DOHH2 (cell line): ENCODE results near the gene MYO5A.

ENCODE experiments used
- H3F3A ChIP-seq: fragments of 200-600 bp; sonication (generic), shearing (Covaris generic); 2 replicates; pipeline ENCODE4 v1.6.0; 2016; ENCODE audit warnings: antibody characterized with exemption, mild to moderate bottlenecking; ENCODE audit not compliant: control insufficient read depth, insufficient read depth
- H3K27ac ChIP-seq: fragments of 200-600 bp; sonication (generic); 2 replicates; pipeline ENCODE4 v1.5.1; 2014; ENCODE audit warnings: low read depth, mild to moderate bottlenecking, low read length, moderate library complexity
- H3K27me3 ChIP-seq: fragments of 200-600 bp; sonication (generic); 2 replicates; pipeline ENCODE4 v1.6.1; 2014; ENCODE audit warnings: mild to moderate bottlenecking, low read length, mixed read lengths; ENCODE audit not compliant: control insufficient read depth
- H3K36me3 ChIP-seq: fragments of 200-600 bp; sonication (generic); 2 replicates; pipeline ENCODE4 v1.6.1; 2014; ENCODE audit warnings: mild to moderate bottlenecking, low read length, moderate library complexity, mixed read lengths; ENCODE audit not compliant: control insufficient read depth
- H3K4me1 ChIP-seq: fragments of 200-600 bp; sonication (generic); 2 replicates; pipeline ENCODE4 v1.6.1; 2014; ENCODE audit warnings: mild to moderate bottlenecking, low read length, mixed read lengths; ENCODE audit not compliant: control insufficient read depth
- H3K4me2 ChIP-seq: fragments of 200-600 bp; sonication (generic); 2 replicates; pipeline ENCODE4 v1.6.0; 2014; ENCODE audit warnings: mild to moderate bottlenecking, low read length, moderate library complexity
- H3K4me3 ChIP-seq: fragments of 200-600 bp; sonication (generic); 2 replicates; pipeline ENCODE4 v1.5.1; 2014; ENCODE audit warnings: mild to moderate bottlenecking, low read length, mixed read lengths
- H3K79me2 ChIP-seq: fragments of 200-600 bp; sonication (generic); 2 replicates; pipeline ENCODE4 v1.6.1; 2014; ENCODE audit warnings: mild to moderate bottlenecking, low read length, mixed read lengths; ENCODE audit not compliant: control insufficient read depth
- H3K9me2 ChIP-seq: fragments of 200-600 bp; sonication (generic); replicated peaks from 2 replicates; pipeline ENCODE4 v1.6.1; 2014; ENCODE audit warnings: mild to moderate bottlenecking, low read length, mixed read lengths; ENCODE audit not compliant: control insufficient read depth
- H3K9me3 ChIP-seq: fragments of 200-600 bp; sonication (generic); 2 replicates; pipeline ENCODE4 v1.6.1; 2014; ENCODE audit warnings: antibody characterized with exemption, low read length, mixed read lengths; ENCODE audit not compliant: control insufficient read depth, insufficient read depth
- H4K20me1 ChIP-seq: fragments of 200-600 bp; sonication (generic); 2 replicates; pipeline ENCODE4 v1.6.0; 2014; ENCODE audit warnings: low read depth, mild to moderate bottlenecking, antibody characterized with exemption, low read length, moderate library complexity; ENCODE audit not compliant: control insufficient read depth, insufficient read depth
- CTCF ChIP-seq: fragments of 200-600 bp; sonication (generic); IDR thresholded peaks from one replicate; pipeline ENCODE4 v1.5.1; 2014; ENCODE audit warnings: antibody characterized with exemption, mild to moderate bottlenecking, low read depth, low read length; ENCODE audit not compliant: poor library complexity, severe bottlenecking
- EZH2phosphoT487 ChIP-seq: fragments of 200-600 bp; sonication (generic); IDR thresholded peaks from 2 replicates; pipeline ENCODE4 v1.6.1; 2017; ENCODE audit warnings: borderline replicate concordance, mild to moderate bottlenecking, antibody characterized with exemption, low read length, moderate library complexity, mixed read lengths

The MYO5A gene

GRCh38 chr15:52524223-52525136 is 4.2 kb downstream of the MYO5A start:
- H4K20me1 ChIP-seq, result peaks cover 5% of the 10 kb centered on the region; the same call in 1 of the 2 replicates
- peaks cover 13% of the 10 kb centered on the region for H3K4me1 ChIP-seq
- no peaks in the 10 kb centered on the region for H3K9me3 ChIP-seq
- H3K4me2 ChIP-seq, result no peak overlapping the region
- no peaks in the 10 kb centered on the region for H3K36me3 ChIP-seq
- no peak overlapping the region for H3K4me3 ChIP-seq
- H3K79me2 ChIP-seq, result peaks cover 74% of the 10 kb centered on the region
- no peak for TF ChIP-seq EZH2phosphoT487
- no peak for TF ChIP-seq CTCF
- H3F3A ChIP-seq, result peaks cover 2% of the 10 kb centered on the region; the same call in 1 of the 2 replicates
- no peak overlapping the region for H3K27ac ChIP-seq
- no peaks in the 10 kb centered on the region for H3K9me2 ChIP-seq
- H3K27me3 ChIP-seq, result no peaks in the 10 kb centered on the region

GRCh38 chr15:52523647-52524046 is 5.0 kb downstream of the MYO5A start:
- Histone ChIP-seq H3K9me3 (no peaks in the 10 kb centered on the region), H3K27ac (no peak overlapping the region), H3K79me2 (peaks cover 80% of the 10 kb centered on the region), H3K9me2 (no peaks in the 10 kb centered on the region), H3K36me3 (no peaks in the 10 kb centered on the region), H4K20me1 (peaks cover 5% of the 10 kb centered on the region; the same call in 1 of the 2 replicates), H3K4me3 (no peak overlapping the region), H3K4me2 (no peak overlapping the region), H3F3A (peaks cover 2% of the 10 kb centered on the region; the same call in 1 of the 2 replicates), H3K27me3 (no peaks in the 10 kb centered on the region), H3K4me1 (peaks cover 16% of the 10 kb centered on the region)
- TF ChIP-seq EZH2phosphoT487 (no peak), CTCF (no peak)

GRCh38 chr15:52523192-52523591 is 5.5 kb downstream of the MYO5A start:
- Histone ChIP-seq H3K36me3 (no peaks in the 10 kb centered on the region), H3K9me3 (no peaks in the 10 kb centered on the region), H3K27ac (no peak overlapping the region), H3K4me1 (peaks cover 20% of the 10 kb centered on the region), H3F3A (peaks cover 2% of the 10 kb centered on the region; the same call in 1 of the 2 replicates), H3K27me3 (no peaks in the 10 kb centered on the region), H3K4me2 (no peak overlapping the region), H4K20me1 (peaks cover 5% of the 10 kb centered on the region; the same call in 1 of the 2 replicates), H3K4me3 (no peak overlapping the region), H3K9me2 (no peaks in the 10 kb centered on the region), H3K79me2 (peaks cover 81% of the 10 kb centered on the region)
- no peak for TF ChIP-seq CTCF
